Breast epithelium (tissue), 3 donors: ENCODE measurements around the gene WDR87.

Experiments used
- POLR2AphosphoS5 ChIP-seq, 3 donors: sonication (generic); formaldehyde crosslinking; IDR thresholded peaks; one replicate each; pipeline ENCODE4 v1.6.1; 2017; ENCODE audit warnings: antibody characterized with exemption in 3 of 3
- TF ChIP-seq, protein P1 (sequence below), 3 donors: fragments of 450-650 bp; IDR thresholded peaks; one replicate each; pipeline ENCODE4 v1.5.1; 2016 to 2017; ENCODE audit warnings: antibody characterized with exemption in 3 of 3, mild to moderate bottlenecking in 3 of 3, moderate library complexity in 3 of 3

- TF ChIP-seq, protein P1, sequence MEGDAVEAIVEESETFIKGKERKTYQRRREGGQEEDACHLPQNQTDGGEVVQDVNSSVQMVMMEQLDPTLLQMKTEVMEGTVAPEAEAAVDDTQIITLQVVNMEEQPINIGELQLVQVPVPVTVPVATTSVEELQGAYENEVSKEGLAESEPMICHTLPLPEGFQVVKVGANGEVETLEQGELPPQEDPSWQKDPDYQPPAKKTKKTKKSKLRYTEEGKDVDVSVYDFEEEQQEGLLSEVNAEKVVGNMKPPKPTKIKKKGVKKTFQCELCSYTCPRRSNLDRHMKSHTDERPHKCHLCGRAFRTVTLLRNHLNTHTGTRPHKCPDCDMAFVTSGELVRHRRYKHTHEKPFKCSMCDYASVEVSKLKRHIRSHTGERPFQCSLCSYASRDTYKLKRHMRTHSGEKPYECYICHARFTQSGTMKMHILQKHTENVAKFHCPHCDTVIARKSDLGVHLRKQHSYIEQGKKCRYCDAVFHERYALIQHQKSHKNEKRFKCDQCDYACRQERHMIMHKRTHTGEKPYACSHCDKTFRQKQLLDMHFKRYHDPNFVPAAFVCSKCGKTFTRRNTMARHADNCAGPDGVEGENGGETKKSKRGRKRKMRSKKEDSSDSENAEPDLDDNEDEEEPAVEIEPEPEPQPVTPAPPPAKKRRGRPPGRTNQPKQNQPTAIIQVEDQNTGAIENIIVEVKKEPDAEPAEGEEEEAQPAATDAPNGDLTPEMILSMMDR (IDR thresholded peaks at IDR 0.05) = no peak
- no peak for TF ChIP-seq POLR2AphosphoS5 (IDR thresholded peaks at IDR 0.05)
These were observed 60.5 kb downstream of the WDR87 start for GRCh38 chr19:37845932-37846331.
